ENCODE data around the gene TSKS.

Gene TSKS

DNA sequence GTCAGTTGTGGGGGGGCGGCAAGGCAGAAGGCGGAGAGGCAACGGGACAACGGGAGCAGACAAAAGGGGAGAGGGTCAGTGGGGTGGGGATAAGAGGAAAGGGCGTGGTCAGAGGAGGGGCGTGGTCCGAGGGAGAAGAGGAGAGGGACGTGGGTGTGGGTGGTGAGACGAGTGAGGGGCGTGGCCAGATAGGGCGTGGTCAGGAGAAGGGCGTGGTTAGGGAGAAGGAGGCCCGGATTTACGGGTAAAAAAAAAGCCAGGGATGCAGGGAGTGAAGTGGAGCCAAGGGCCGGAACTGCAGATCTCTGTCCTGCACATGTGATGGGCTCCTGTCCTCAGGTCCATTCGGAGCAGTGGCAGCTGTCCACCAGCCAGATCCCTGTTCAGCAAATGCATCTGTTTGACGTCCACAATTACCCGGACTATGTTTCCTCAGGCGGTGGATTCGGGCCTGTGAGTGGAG, 50.7 kb downstream of the TSKS start:
- TF ChIP-seq, protein P1, sequence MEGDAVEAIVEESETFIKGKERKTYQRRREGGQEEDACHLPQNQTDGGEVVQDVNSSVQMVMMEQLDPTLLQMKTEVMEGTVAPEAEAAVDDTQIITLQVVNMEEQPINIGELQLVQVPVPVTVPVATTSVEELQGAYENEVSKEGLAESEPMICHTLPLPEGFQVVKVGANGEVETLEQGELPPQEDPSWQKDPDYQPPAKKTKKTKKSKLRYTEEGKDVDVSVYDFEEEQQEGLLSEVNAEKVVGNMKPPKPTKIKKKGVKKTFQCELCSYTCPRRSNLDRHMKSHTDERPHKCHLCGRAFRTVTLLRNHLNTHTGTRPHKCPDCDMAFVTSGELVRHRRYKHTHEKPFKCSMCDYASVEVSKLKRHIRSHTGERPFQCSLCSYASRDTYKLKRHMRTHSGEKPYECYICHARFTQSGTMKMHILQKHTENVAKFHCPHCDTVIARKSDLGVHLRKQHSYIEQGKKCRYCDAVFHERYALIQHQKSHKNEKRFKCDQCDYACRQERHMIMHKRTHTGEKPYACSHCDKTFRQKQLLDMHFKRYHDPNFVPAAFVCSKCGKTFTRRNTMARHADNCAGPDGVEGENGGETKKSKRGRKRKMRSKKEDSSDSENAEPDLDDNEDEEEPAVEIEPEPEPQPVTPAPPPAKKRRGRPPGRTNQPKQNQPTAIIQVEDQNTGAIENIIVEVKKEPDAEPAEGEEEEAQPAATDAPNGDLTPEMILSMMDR (IDR thresholded peaks at IDR 0.05) = no peak

- TF ChIP-seq, protein P1 (IDR thresholded peaks at IDR 0.05) = no peak
Observed at GRCh38 chr19:49710372-49710951, 52.6 kb downstream of the TSKS start.

DNA sequence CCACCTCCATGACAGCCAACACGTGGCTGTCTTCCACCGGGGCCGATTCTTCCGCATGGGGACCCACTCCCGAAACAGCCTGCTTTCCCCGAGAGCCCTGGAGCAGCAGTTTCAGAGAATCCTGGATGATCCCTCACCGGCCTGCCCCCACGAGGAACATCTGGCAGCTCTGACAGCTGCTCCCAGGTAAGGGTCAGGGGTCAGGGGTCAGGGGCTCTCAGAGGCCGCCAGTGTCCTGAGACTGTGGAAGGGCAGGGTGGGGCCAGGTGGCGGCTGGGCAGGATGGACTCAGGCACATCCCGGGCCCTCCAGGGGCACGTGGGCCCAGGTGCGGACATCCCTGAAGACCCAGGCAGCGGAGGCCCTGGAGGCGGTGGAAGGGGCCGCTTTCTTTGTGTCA, 57.2 kb downstream of the TSKS start:
- TF ChIP-seq, protein P1 (IDR thresholded peaks at IDR 0.05) = no peak

DNA sequence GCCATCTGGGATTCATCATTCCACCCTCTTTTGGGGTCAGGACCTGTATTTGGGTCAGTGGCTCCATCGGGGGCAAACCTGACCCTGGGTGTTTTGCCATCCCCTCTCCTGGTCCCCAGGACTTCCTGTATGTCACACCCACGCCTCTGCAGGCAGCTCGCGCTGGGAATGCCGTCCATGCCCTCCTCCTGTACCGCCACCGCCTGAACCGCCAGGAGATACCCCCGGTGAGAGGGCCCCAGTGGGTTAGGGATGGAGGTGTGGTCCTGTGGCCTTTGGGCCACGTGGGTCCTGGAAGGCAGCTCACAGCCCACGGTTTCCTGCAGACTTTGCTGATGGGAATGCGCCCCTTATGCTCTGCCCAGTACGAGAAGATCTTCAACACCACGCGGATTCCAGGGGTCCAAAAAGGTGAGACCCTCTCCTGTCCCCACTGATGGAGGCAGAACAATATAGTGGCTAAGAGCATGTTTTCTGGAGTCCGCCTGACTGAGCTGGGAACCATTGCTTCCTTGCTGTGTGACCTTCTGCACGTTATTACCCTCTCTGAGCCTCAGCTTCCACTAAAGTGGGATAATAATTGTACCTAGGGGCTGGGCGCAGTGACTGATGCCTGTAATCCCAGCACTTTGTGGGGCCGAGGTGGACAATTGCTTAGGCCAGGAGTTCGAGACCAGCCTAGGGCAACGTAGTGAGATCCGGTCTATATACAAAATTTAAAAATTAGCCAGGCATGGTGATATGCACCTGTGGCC, 58.0 kb downstream of the TSKS start:
- TF ChIP-seq, protein P1 (IDR thresholded peaks at IDR 0.05) = no peak

DNA sequence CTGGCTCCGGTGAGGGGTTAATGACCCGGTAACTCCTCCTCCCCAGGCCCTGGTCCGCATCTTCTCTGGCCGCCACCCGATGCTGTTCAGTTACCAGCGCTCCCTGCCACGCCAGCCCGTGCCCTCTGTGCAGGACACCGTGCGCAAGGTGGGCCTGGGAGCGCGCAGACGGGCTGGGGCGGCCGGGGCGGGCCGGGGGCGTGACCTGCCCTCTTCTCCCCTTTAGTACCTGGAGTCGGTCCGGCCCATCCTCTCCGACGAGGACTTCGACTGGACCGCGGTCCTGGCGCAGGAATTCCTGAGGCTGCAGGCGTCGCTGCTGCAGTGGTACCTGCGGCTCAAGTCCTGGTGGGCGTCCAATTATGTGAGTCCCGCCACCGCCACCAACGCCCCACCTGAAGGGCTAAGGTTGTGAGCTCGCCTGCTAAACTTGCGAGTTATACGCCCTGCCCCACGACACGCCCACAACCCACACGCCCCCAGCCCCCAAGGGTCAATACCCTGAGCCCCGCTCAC, 61.8 kb downstream of the TSKS start:
- TF ChIP-seq, protein P1 (IDR thresholded peaks at IDR 0.05) = no peak

- TF ChIP-seq, protein P1 (IDR thresholded peaks at IDR 0.05) = no peak
Observed at GRCh38 chr19:49700563-49700962, 62.5 kb downstream of the TSKS start.

DNA sequence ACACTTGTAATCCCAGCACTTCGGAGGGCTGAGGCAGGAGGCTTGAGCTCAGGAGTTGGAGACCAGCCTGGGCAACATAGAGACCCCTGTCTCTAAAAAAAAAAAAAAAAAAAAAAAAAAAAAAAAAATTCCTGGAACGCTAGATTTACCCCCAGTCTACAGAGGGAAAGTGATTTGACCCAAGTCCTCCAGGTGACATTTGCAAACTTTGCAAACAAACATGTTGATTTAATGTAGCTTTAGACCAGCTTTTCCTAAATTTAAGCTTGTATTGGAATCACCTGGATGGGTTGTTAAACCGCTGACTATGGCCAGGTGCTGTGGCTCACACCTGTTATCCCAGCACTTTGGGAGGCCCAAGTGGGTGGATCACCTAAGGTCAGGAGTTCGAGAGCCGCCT, 63.7 kb downstream of the TSKS start:
- TF ChIP-seq, protein P1 (IDR thresholded peaks at IDR 0.05) = no peak
